Astrocyte of the cerebellum (primary cell): Measurements from ENCODE around the gene SYMPK.

Experiments used
- DNase-seq: peaks from one replicate; pipeline ENCODE4 v3.0.0-alpha.2; 2011; ENCODE audit warnings: low read depth
- H3K4me3 ChIP-seq: 2 replicates; pipeline ENCODE4 v1.5.1; 2011; ENCODE audit warnings: mild to moderate bottlenecking, low read depth, low read length, moderate library complexity
- in situ Hi-C: cut with HindIII; loops from 2 replicates; pipeline ENCODE4 v1.10.0; 2017; ENCODE audit warnings: low sequenced_read_pairs
- TF ChIP-seq, protein P1 (sequence below): IDR thresholded peaks from 2 replicates; pipeline ENCODE4 v1.5.1; 2012; ENCODE audit warnings: low read length, low read depth, moderate library complexity, mild to moderate bottlenecking; ENCODE audit errors: missing control alignments

The SYMPK gene

DNA sequence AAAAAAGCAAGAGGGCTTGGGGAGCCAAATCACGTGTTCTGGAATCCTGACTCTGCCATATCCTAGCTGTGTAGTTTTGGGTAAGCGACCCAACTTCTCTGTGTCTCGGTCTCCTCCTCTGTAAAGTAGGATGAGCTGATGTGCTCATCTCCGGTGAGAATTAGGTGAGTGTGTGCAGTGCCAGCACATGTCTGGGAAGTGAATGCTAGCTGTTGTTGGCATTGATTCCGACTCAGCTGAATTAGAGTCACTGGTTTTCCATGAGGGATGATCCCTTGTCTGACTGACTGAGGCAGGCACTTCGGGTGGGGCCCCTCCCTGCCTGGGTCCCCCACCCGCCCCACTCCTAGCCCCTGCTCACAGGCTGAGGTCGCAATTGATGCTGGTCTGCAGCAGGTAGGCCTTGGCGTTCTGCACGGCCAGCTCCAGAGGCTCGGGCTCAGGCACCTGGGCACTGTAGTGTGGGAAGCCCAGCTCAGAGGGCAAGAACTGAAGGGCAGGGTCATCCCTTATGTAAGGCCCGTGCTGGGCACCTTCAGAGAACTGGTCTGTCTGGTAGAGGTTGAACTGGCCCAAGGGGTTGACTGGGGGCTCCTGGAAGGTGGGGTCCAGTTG lies 48.7 kb downstream of the SYMPK start:
- TF ChIP-seq, protein P1, sequence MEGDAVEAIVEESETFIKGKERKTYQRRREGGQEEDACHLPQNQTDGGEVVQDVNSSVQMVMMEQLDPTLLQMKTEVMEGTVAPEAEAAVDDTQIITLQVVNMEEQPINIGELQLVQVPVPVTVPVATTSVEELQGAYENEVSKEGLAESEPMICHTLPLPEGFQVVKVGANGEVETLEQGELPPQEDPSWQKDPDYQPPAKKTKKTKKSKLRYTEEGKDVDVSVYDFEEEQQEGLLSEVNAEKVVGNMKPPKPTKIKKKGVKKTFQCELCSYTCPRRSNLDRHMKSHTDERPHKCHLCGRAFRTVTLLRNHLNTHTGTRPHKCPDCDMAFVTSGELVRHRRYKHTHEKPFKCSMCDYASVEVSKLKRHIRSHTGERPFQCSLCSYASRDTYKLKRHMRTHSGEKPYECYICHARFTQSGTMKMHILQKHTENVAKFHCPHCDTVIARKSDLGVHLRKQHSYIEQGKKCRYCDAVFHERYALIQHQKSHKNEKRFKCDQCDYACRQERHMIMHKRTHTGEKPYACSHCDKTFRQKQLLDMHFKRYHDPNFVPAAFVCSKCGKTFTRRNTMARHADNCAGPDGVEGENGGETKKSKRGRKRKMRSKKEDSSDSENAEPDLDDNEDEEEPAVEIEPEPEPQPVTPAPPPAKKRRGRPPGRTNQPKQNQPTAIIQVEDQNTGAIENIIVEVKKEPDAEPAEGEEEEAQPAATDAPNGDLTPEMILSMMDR: no peak
- no peak overlapping the region for H3K4me3 ChIP-seq
- no peak for DNase-seq
- in situ Hi-C loops: no loop called here

- TF ChIP-seq, protein P1: no peak
- DNase-seq: no peak
- H3K4me3 ChIP-seq: no peak overlapping the region
- in situ Hi-C loops: no loop called here
These were observed 50.6 kb downstream of the SYMPK start for GRCh38 chr19:45812297-45812696.

DNA sequence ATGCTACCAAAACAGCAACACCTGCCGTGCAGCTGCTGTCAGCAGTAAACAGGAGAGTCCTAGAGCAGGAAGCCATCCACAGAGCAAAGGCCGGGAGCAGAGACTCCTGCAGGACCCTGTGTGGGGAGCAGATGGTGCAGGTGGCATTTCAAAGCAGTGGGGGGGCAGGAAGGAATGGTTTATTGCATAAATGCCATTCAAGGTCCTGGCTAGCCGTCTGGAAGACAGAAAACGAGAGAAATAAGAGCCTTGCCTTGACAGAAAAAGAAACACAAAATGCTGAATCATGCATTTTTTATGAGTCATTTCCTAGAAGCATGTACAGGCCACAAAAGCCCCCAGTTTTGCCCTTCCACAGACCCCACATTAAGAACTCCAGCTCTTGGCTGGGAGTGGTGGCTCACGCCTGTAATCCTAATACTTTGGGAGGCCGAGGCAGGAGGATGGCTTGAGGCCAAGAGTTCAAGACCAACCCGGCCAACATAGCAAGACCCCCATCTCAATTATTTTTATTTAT lies 53.2 kb downstream of the SYMPK start:
- peak; percentile 37 for DNase-seq

DNA sequence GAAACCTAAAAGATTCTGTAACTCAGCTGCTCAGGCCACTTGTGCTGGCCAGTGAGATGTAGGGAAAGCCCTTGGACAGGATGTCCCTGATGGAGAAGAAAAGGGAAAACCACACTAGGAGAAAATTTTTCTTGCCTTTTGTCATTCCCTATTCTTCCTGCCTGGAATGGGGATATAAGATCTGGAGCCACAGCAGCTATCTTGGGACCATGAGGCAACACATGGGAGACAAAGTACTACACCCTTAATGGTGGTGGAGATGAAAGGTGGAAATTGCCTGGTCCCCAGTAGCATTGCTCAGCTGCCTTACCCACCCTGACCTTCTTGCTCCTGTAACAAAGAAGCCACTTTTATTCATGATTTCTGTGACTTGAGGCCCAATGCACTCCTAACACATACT lies 57.2 kb downstream of the SYMPK start:
- TF ChIP-seq, protein P1: no peak
- H3K4me3 ChIP-seq: no peak overlapping the region
- no peak for DNase-seq
- in situ Hi-C loops: no loop called here

More for the DNA sequence above, 53.2 kb downstream of the SYMPK start:
- in situ Hi-C loops: no loop called here
- H3K4me3 ChIP-seq: no peak overlapping the region
- TF ChIP-seq, protein P1: no peak

DNA sequence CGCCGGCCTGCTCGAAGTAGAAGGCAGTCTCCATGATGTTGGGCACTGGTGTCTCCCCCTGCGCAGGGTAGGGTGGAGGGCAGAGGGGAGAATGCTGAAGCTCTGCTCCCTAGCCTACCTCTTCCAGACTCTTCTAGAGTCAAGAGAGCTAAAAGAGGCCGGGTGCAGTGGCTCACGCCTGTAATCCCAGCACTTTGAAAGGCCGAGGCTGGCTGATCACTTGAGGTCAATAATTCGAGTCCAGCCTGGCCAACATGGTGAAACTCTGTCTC lies 58.1 kb downstream of the SYMPK start:
- DNase-seq: no peak
- in situ Hi-C loops: no loop called here
- H3K4me3 ChIP-seq: no peak overlapping the region
- TF ChIP-seq, protein P1: no peak

DNA sequence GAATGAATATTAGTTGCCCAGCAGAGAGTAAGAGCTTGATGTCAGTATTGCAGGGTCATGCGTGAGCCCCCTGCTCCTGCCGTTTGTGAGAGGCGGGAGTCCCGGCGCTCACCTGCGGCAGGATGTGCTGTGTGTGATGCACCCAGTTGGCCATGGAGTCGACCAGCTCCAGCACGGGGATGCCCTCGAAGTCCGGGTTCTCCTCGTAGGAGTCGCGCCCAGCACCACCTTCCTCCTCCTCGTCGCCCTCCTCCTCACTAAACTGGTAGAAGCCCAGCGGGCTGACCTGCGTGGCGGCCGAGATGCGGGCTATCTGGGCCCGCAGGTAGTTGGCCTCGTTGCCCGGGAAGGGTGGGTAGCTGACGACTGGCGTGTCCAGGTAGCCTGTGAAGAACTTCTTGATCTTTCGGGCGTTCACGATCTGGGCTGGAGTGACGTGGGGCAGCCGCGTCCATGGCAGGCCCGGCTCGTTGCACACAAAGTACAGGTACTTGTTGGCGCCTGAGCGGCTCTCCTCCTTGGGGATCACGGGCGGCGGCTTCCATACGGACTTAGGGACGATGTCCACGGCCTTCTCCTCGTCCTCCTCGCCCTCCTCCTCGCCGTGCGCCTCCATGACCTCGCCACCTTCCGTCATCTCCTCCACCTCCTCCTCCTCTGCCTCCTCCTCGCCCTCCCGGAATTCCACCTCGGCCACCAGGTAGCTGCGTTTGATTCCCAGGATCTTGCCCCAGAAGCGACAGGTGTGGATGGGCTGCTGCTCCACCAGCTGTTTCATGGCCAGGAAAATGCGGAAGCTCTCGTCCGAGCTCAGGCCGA lies 58.6 kb downstream of the SYMPK start:
- no peak overlapping the region for H3K4me3 ChIP-seq
- in situ Hi-C loops: no loop called here
- TF ChIP-seq, protein P1: no peak
- DNase-seq: no peak
